Measurements from ENCODE around the gene SLC39A5. TPM values are rescaled to one million over a fixed set of nuclear protein-coding genes. Genes with fewer than 3 reads are reported as not detected.
"Not testable (repeated sequence)": the region's sequence is repeated elsewhere in the genome, so short reads cannot be mapped to it uniquely, and the experiment has no call there.

SLC39A5 gene
- total RNA-seq, 1 donor from 2014 or later = not detected

- Histone ChIP-seq H3K9me3 (no peaks in the 10 kb centered on the region), H3K27ac (no peak overlapping the region), H3K4me1 (peaks cover 3 to 19% of the 10 kb centered on the region in 2 donors), H3K36me3 (peaks cover 4 to 7% of the 10 kb centered on the region in 2 donors), H3K27me3 (no peaks in the 10 kb centered on the region), H3K4me3 (no peak overlapping the region)
- intact Hi-C loops (cut with DNase I) = no loop called here
- TF ChIP-seq CTCF (IDR thresholded peaks at IDR 0.05) = no peak
- DNase-seq (ENCODE audit: low spot score in 2 of 2) = no peak
These were observed 30.5 kb downstream of the SLC39A5 start for GRCh38 chr12:56260380-56260779.

- intact Hi-C loops (cut with DNase I) = no loop called here
- Histone ChIP-seq H3K36me3 (peaks cover 0 to 1% of the 10 kb centered on the region in 2 donors), H3K27ac (no peak overlapping the region), H3K4me1 (peaks cover 3 to 19% of the 10 kb centered on the region in 2 donors), H3K9me3 (no peaks in the 10 kb centered on the region), H3K4me3 (no peak overlapping the region), H3K27me3 (no peaks in the 10 kb centered on the region)
- no peak for TF ChIP-seq CTCF (IDR thresholded peaks at IDR 0.05)
- DNase-seq (ENCODE audit: low spot score in 2 of 2) = no peak
These were observed 31.1 kb downstream of the SLC39A5 start for GRCh38 chr12:56260921-56261320.

GRCh38 chr12:56261503-56262232 is 31.8 kb downstream of the SLC39A5 start:
- H3K27ac ChIP-seq = no peak overlapping the region
- H3K4me1 ChIP-seq = peaks cover 3 to 21% of the 10 kb centered on the region in 2 donors
- intact Hi-C loops (cut with DNase I) = no loop called here
- no peaks in the 10 kb centered on the region for H3K9me3 ChIP-seq
- TF ChIP-seq CTCF (IDR thresholded peaks at IDR 0.05) = no peak
- no peak for DNase-seq (ENCODE audit: low spot score in 2 of 2)
- H3K36me3 ChIP-seq = no peaks in the 10 kb centered on the region
- no peaks in the 10 kb centered on the region for H3K27me3 ChIP-seq
- no peak overlapping the region for H3K4me3 ChIP-seq

GRCh38 chr12:56262955-56263354 is 33.1 kb downstream of the SLC39A5 start:
- intact Hi-C loops (cut with DNase I); H3K9me3 ChIP-seq; H3K27ac ChIP-seq; H3K4me3 ChIP-seq; DNase-seq (ENCODE audit: low spot score in 2 of 2); H3K36me3 ChIP-seq; H3K27me3 ChIP-seq: not testable (repeated sequence)
- peaks cover 0 to 19% of the 10 kb centered on the region in 2 donors for H3K4me1 ChIP-seq

- H3K4me1 ChIP-seq = peaks cover 0 to 12% of the 10 kb centered on the region in 2 donors
- H3K27ac ChIP-seq = peak overlapping the region; percentile 91 to 96
- not testable (repeated sequence) for H3K27me3 ChIP-seq; H3K9me3 ChIP-seq; H3K36me3 ChIP-seq; DNase-seq (ENCODE audit: low spot score in 2 of 2)
- intact Hi-C loops (cut with DNase I) = loop anchor here (2.0 kb wide), 1 partner anchor 35 kb away; the partner anchor contains the start of gene CS
- peak overlapping the region; percentile 69 to 73 for H3K4me3 ChIP-seq
These were observed 36.3 kb downstream of the SLC39A5 start for GRCh38 chr12:56266068-56266692.

- peak; percentile 65 to 72 (median 71) for TF ChIP-seq CTCF (IDR thresholded peaks at IDR 0.05)
- H3K4me3 ChIP-seq = peak within 1 kb of the TSS; percentile 69 to 73
- peaks cover 0 to 12% of the 10 kb centered on the region in 2 donors for H3K4me1 ChIP-seq
- peak; percentile 79 to 94 for DNase-seq (ENCODE audit: low spot score in 2 of 2)
- no peaks in the 10 kb centered on the region for H3K27me3 ChIP-seq
- H3K27ac ChIP-seq = peak within 1 kb of the TSS; percentile 91 to 96
- no peaks in the 10 kb centered on the region for H3K9me3 ChIP-seq
- intact Hi-C loops (cut with DNase I) = loop anchor here (1.0 to 2.0 kb wide), 2 partner anchors 9 to 34 kb away; partner anchors contain the start of genes ANKRD52 and CS
- peaks cover 10 to 12% of the 10 kb centered on the region in 2 donors for H3K36me3 ChIP-seq
These were observed 37.0 kb downstream of the SLC39A5 start, which contains the start of gene COQ10A for GRCh38 chr12:56266693-56267442. TSS of gene COQ10A (plus strand) at chr12:56266942. CDS start at chr12:56267119, 177 bp downstream.

All from ascending aorta (tissue), 2 donors.